GM20431 (cell line): ENCODE results near the gene CCDC17.
"Not testable (repeated sequence)": the region's sequence is repeated elsewhere in the genome, so short reads cannot be mapped to it uniquely, and the experiment has no call there.

ENCODE experiments used
- in situ Hi-C: fragments of 300-500 bp; cut with MseI, MboI; formaldehyde crosslinking; loops from one replicate; pipeline ENCODE4 v1.15.0; 2020; ENCODE audit warnings: low sequenced_read_pairs; ENCODE audit not compliant: unreplicated experiment

The CCDC17 gene

DNA sequence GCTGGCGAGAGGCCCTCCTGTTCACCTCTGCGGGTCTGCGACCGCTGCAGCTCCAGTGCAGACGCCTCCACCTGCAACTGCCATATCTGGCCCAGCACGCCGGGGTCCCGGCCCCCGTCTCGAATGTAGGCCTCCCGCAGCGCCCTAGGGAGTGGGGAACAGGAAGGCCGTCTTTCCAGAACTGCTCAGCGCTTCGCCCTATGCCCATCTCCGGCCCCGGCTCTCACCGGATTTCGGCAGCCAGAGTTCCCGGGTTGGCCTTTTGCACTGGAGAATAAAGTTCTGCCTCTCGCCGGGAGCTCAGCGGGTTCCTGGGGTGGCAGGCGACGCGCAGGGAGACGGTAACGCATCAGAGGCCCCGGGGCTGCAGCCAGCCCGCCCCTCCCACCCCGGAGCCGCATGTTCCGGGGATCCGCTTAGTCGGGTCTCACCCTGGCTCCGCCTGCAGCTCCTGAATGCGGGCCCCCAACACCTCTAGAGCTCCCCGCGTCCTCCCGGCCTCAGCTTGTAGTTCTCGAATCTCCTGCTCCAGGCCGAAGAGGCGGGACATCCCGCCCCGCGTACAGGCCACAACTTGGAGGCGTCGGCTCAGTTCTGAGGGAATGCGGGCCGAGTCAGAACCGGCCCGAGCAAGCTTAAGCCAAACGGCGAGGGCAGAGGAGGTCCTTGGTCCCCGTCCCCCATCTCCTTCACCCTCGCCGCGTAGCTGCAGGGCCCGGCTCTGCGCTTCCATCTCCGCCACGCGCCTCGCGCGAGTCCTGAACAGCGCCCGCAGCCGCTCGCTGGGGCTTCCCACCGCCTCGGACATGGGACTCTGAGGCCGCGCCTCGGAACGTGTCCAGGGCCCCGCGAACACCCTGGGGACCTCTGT is 1.1 kb downstream of the CCDC17 start:
- in situ Hi-C loops = no loop called here

DNA sequence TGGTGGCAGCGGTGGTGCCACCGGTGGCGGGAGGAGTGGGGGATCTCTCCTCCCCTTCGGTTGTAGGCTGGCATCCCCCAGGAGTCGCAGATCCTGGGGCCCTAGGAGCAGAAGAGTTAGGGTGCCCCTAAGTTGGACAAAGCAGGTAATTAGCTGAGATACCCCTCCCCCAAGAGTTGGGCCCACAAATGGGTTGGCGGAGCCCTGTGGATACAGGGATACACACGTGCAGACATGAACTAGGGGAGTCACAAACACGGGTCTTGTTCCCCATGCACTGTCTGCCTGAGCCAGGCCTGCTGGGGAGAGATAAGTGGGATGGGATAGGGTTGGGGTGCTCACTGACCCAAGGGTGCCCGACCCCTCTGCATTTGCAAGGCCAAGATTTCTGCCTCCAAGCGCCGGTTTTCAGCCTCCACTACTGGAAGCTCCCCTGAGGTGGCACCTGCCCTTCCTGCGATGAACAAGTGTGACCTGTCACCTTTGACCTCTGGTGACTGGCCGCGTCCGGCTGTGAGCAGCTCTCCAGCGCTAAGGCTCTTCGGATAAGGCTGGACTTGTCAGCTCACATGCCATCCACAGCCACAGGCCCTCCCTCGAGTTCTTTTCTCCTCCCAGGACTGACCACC is 1.8 kb downstream of the CCDC17 start:
- in situ Hi-C loops = no loop called here

DNA sequence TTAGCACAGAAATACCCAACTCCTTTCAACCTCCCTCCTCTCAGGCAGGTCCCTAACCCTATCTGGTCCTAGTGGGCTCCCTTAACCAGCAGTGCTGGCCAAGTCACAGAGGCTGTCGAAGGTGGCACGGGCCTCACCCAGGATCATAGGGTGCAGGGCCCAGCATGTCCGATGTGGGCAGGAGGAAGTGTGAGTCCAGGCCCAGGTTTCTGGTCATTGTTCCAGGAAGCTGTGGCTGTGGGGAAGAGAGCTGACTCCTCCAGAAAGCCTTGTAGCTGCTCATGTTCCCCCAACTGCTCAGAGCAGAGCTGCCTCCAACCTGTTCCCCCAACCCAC is 2.4 kb downstream of the CCDC17 start:
- in situ Hi-C loops = no loop called here

DNA sequence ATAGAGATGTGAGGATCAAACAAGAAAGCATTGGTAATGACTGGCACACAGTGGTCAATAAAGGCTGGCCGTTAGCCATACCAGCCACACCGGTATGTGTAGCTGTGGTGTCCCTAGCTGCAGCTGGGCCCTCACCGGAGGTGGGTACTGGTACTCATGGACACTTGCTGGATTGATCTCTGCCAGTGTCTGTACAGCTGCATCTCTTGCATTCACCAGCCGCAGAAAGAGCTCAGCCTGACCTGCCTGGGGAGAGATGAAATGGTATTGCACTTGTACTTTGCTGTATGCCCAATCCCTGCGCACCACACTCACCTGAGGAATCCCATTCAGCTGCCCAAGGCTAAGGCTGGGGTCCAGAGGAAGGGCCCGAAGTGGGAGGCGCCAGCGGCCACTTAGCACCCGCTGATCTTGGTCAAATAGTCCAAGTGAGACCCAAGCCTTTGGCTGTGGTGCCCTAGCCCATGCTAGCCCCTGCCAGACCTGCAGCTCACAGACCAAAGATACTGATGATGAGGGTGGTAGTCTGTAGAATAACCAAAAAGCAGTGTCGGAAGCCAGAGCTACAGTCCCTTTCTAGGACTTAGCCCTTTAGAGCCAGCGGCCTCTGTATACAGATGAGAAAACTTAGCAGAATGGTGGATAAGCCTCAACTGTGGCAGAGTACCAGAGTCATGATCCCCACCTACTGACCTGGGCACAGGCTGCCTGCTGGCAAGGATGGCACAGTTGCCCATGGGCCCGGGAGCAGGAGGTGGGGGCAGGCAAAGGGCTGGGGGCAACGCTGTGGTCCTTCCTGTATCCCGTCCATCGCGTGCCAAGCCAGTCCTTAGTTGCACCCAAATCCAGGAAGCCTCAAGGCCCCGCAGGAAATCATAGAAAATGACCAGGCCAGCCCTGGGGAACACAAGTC is 3.0 kb downstream of the CCDC17 start:
- in situ Hi-C loops = no loop called here

DNA sequence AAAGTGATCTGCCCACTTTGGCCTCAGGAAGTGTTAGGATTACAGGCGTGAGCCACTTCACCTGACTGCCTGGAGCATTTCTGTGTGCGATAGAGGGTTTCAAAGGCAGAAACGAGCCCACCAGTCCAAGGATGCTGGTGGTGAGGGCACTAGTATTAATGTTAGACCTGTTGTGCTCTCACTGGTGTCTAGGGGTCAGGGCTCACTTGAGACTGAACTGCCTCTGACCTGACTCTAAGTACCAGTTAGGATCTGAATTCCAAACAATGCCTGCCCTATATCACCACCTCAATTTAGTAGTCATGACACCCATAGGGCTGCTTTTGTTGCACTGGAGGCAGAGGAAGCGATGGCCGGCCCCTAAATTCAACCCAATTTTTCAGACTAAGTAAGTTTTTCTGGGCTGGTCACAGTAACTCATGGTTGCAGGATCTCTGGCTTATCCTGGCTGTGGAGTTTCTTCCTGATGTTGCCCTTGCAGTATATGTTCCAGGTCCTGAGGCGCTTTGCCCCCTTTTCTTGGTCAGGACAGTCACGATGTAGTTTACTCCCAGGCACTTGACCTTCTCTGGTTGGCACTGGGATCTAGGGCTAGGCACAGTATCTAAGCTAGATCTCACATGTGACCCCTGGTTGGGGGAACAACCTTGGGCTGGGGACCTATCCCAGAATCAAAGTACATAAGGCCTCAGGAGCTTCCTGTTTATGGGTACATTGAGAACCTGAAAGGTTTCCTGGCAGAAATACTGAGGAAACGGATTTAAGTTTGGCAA is 4.5 kb downstream of the CCDC17 start:
- in situ Hi-C loops = no loop called here

DNA sequence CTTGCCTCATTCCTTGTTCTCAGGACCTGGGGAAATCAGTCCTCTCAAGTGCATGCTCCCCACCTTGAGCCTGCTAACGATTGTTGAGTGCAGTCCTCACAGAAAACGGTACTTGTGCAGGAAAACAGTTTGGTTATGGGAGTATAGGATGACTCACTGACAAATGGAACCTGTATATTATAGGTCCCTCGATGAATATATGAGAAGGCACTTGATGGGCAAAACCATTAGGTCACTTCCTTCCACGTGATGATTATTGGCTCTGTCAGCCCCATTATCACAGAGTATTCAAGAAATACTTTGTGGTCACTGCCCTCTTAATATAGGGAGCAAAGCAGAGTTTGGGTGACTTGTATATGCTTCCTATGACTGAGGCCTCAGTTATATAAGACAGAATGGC is 6.2 kb downstream of the CCDC17 start:
- in situ Hi-C loops = no loop called here

DNA sequence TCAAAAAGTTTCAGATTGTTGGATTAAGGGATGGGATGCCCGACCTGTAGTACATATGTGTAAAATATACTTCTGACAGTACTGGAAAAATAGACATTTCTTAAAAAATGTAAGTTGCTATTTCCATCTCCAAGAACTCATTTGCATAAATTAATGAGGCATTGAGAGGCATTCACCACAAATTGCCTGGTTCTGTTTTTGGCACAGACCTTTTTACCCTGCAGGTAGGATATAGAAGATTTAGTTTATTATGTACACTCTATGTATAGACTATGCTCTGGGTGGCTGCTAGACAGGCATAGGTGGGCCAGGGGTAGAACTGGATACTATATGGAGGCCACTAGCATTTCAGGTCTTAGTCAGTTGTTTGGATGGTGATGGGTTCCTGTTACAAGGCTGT is 8.0 kb downstream of the CCDC17 start:
- in situ Hi-C loops = no loop called here

DNA sequence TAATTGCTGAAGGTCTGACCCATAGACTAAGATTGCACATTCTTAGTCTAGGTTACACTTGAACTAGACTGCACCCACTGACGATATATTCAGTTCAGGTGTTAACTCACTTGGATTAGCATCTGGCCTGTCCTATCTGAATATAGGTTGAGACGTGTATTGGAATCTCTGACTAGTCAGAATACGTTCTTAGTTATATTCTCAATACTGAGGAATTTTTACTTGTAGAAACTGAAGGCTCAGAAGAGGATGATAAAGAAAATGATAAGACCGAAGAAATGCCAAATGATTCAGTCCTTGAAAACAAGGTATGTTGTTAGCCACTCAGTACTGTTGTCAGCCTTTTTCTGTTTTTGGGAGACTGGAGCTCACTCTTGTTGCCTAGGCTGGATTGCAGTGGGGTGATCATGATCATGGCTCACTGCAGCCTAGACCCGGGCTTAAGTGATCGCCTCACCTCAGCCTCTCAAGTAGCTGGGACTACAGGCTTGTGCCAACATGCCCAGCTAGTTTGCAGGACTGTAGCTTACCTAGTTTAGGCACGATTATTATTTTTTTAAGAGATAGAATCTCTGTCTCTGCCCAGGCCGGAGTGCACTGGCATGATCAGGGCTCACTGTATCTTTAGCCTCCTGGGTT is 10.8 kb downstream of the CCDC17 start:
- in situ Hi-C loops = no loop called here

DNA sequence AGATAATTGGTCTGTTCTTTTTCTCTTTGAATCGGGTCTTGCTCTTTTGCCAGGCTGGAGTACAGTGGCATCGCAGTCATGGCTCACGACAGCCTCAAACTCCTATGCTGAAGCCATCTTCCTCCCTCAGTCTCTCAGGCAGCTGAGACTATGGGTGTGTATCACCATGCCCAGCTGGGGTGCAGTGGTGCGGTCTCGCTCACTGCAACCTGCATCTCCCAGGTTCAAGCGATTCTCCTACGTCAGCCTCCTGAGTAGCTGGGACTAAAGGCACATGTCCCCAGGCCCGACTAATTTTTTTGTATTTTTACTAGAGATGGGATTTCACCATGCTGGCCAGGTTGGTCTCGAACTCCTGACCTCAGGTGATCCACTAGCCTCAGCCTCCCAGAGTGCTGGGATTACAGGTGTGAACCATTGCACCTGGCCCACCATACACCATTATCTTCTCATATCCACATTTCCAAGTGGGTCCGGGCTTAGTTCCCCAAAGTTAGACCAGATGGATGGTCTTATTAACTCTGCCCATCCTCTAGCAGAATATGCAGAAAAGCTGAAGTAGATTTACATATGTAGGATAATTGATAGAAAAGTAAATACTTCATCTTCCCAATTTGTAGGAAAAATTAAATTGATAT is 13.1 kb downstream of the CCDC17 start:
- in situ Hi-C loops = no loop called here

DNA sequence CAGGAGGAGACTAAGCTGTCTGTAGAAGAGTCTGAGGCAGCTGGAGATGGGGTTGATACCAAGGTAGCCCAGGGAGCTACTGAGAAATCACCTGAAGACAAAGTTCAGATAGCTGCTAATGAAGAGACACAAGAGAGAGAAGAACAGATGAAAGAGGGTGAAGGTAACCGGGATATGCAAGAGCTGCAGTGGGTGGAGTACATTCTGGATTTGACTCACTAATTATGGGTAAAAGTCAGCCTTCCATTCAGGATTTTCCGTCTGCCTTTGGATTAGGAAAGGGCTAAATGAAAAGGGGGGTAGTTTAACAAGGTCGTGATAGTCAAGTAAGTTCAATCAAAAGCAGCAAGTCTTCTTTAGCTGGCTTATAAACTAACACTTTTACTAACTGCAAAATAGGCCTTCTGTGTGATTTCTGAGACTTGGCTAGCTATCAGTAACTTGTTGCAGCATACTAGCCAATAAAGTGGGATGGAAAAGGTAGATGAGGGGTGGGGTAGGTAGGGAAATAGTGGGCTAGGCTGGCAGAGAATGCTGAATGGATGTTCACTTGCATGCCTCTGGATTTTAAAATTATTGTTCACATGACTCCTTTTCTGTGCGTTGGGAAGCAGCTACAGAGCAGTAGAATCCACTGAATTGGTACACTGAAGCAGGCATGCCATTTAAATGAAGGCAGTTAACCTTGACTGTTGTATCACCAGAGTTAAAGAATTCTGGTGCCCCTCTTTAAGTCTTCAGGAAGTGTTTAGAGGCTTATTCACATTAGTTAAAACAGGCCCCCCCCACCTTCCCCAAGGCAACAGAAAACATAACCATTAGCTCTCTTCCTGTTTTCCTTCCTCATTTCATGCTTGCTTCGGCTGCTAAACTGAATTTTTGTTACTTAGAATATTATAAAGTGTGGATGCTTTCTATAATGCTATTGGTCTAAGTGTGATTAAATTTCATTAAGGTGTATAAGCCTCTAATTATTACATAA is 15.4 kb downstream of the CCDC17 start:
- in situ Hi-C loops = no loop called here

DNA sequence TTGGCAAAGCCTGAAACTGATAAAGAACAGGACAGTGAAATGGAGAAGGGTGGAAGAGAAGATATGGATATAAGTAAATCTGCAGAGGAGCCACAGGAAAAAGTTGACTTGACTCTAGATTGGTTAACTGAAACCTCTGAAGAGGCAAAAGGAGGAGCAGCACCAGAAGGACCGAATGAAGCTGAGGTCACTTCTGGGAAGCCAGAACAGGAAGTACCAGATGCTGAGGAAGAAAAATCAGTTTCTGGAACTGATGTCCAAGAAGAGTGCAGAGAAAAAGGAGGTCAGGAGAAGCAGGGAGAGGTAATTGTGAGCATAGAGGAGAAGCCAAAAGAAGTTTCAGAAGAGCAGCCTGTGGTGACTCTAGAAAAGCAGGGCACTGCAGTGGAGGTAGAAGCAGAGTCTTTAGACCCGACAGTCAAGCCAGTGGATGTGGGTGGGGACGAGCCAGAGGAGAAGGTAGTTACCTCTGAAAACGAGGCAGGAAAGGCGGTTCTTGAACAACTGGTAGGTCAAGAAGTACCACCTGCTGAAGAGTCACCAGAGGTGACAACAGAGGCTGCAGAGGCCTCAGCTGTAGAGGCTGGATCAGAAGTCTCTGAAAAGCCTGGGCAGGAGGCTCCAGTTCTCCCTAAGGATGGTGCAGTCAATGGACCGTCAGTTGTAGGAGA is 16.3 kb downstream of the CCDC17 start:
- in situ Hi-C loops = no loop called here

DNA sequence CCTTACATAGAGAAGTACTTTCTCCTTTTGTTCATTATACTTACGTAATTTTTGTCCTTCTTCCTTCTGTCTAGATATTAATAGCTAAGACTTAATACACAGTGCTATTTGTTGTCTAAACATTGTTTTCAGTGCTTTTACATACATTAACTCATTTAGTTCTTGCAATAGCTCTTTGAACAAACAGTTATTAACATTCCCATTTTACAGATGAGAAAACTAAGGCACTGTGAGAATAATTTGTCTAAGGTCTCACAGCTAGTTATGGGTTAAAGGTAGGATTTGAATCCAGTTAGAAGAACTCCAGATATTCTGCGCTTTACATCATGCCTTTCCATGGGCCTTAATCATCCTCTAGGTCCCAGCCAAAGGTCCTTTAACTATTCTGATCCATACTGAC is 19.6 kb downstream of the CCDC17 start:
- in situ Hi-C loops = no loop called here

DNA sequence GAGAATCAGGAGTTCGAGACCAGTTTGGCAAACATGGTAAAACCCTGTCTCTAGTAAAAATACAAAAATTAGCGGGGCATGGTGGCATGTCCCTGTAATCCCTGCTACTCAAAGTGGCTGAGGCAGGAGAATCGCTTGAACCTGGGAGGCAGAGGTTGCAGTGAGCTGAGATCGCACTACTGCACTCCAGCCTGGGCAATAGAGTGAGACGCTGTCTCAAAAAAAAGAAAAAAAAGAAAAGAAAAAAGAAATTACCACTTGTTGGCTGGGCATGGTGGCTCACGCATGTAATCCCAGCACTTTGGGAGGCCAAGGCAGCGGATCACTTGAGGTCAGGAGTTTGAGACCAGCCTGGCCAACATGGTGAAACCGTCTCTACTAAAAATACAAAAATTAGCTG is 27.1 kb downstream of the CCDC17 start:
- in situ Hi-C loops = not testable (repeated sequence)

DNA sequence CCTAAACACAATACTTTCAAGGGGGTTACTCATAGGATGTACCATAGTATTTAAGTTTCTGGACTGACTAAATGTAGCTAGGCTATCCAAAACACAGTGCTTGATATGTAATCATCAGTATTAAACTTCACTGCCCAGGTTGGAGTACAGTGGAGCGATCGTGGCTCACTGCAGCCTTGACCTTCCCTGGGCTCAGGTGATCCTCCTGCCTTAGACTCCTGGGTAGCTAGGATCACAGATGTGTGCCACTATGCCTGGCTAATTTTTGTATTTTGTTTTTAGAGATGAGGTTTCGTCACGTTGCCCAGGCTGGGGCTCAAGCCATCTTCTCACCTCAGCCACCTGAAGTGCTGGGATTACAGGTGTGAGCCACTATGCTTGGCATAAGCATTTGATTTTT is 29.4 kb downstream of the CCDC17 start:
- in situ Hi-C loops = no loop called here

DNA sequence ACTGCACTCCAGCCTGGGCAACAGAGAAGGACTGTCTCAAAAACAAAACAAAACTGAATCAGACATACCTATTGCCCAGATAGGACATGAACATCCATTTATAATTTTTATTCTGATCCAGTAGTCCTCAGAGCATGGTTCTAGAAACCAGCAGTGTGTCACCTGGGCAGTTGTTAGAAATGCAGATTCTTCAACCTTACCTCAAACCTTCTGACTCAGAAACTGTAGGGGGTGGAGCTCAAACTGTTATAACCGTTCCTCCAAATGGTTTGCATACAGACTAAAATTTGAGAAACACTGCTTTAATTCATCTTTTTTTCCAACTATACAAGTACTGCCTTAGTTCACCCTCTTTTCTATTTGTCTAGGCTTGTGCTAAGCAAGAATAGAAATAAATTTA is 34.0 kb downstream of the CCDC17 start:
- in situ Hi-C loops = no loop called here

DNA sequence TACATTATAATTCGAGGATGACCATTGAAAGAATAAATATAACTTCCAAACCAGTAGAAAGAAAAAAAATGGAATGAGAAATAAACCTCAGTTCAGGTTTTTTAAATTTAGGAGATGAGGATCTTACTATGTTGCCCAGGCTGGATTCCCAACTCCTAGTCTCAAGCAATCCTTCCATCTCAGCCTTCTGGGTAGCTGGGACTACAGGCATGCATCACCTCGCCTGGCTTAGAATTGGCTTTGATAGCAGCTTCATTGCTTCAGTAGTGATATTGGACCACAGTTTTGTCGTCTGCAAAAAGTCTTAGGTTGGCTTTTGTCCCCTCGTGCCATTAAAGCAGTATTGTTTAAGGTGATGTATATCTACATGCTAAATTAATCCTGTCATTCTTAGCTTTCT is 37.1 kb downstream of the CCDC17 start:
- in situ Hi-C loops = no loop called here

DNA sequence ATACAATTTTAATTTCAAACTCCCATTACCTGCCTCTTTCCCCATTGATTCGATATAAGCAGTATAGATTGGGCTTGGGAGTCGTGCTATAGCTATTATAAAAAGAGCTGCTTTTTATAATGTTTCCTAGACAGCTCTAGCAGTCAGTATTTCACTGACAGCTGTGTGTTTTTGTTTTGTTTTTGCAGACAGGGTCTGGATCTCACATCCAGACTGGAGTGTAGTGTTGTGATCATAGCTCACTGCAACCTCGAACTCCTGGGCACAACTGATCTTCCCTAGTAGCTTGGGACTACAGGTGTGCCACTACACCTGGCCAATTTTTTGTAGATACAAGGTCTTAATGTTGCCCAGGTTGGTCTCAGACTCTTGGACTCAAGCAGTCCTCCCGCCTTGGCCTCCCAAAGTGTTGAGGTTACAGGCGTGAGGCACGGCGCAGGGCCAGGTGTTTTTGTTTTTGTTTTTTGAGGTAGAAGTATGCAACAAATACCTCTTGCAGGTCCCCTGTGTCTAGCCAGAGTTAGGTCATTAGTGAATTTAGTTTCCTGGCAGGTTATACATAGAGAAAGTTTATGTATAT is 38.3 kb downstream of the CCDC17 start:
- in situ Hi-C loops = no loop called here
